HEK293T (cell line): ENCODE data around the gene OR2AE1.

Experiments
- ELF4 ChIP-seq: fragments of 450-650 bp; IDR thresholded peaks from 2 replicates; pipeline ENCODE4 v1.6.1; 2017; ENCODE audit warnings: antibody characterized with exemption
- FOXM1 ChIP-seq: fragments of 450-650 bp; IDR thresholded peaks from 2 replicates; pipeline ENCODE4 v1.6.1; 2017; ENCODE audit warnings: mild to moderate bottlenecking, borderline replicate concordance

- TF ChIP-seq FOXM1 (no peak), ELF4 (no peak)
These were observed 24.7 kb upstream of the OR2AE1 start for GRCh38 chr7:99901581-99901980.
